ENCODE results near the gene NFIC.

DNA sequence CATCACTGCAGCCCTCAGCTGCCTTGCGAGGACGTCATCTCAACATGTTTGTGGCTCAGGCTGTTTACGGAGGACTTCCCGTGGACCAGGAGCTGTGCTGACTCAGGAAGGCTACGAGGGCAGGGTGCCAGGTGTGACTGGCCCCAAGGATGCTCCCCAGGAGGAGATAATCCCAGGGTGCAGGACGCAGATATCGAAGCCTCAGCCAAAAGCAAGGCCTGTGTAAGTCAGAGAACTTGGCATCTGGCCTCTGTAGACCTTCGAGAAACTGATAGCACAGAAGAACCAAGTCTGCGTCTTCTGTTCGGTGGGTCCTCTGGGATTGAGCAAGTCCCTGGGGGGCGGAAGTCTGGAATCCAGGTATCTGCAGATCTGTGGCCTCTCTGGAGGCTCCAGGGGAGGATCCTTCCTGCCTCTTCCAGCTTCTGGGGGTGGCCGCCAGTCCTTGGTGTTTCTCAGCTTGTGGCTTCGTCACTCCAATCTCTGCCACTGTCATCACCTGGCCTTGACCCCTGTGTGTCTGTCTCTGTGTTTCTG, 136.7 kb downstream of the NFIC start:
- no peak for TF ChIP-seq CTCF (IDR thresholded peaks at IDR 0.05)
- no peak for TF ChIP-seq RARB (CRISPR knock-in tag; IDR thresholded peaks at IDR 0.05)
- TF ChIP-seq POLR2A (IDR thresholded peaks at IDR 0.05; ENCODE audit: low read length): no peak
- TF ChIP-seq, protein P1, sequence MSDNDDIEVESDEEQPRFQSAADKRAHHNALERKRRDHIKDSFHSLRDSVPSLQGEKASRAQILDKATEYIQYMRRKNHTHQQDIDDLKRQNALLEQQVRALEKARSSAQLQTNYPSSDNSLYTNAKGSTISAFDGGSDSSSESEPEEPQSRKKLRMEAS (IDR thresholded peaks at IDR 0.05): no peak
- no peak for TF ChIP-seq BHLHE40 (IDR thresholded peaks at IDR 0.05; ENCODE audit: low read depth, low read length)
- TF ChIP-seq SMC3 (IDR thresholded peaks at IDR 0.05): no peak
- no peak for TF ChIP-seq SREBF2 (IDR thresholded peaks at IDR 0.05)
- TF ChIP-seq NR3C1 (IDR thresholded peaks at IDR 0.05): no peak
- TF ChIP-seq CHD4 (IDR thresholded peaks at IDR 0.05; ENCODE audit: borderline replicate concordance): no peak
- no peak for TF ChIP-seq CHD2 (IDR thresholded peaks at IDR 0.05; ENCODE audit: low read length, partially characterized antibody)
- no peak for TF ChIP-seq NPAS2 (CRISPR knock-in tag; IDR thresholded peaks at IDR 0.05; ENCODE audit: borderline replicate concordance)
- no peak for TF ChIP-seq RFX5 (IDR thresholded peaks at IDR 0.05)
- TF ChIP-seq, protein P2, sequence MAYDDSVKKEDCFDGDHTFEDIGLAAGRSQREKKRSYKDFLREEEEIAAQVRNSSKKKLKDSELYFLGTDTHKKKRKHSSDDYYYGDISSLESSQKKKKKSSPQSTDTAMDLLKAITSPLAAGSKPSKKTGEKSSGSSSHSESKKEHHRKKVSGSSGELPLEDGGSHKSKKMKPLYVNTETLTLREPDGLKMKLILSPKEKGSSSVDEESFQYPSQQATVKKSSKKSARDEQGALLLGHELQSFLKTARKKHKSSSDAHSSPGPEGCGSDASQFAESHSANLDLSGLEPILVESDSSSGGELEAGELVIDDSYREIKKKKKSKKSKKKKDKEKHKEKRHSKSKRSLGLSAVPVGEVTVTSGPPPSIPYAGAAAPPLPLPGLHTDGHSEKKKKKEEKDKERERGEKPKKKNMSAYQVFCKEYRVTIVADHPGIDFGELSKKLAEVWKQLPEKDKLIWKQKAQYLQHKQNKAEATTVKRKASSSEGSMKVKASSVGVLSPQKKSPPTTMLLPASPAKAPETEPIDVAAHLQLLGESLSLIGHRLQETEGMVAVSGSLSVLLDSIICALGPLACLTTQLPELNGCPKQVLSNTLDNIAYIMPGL (CRISPR knock-in tag; IDR thresholded peaks at IDR 0.05; ENCODE audit: borderline replicate concordance): no peak
- TF ChIP-seq JUNB (IDR thresholded peaks at IDR 0.05): no peak

Data from A549 (cell line).